K562 (cell line): Measurements from ENCODE around the gene ERVK3-1. TPM values are rescaled to one million over a fixed set of nuclear protein-coding genes. Genes with fewer than 3 reads are reported as not detected.
A peak's percentile ranks its signal among the peaks of the same experiment; 100 is the strongest.

Experiments
- CCNT2 ChIP-seq: IDR thresholded peaks from 2 replicates; pipeline ENCODE4 v1.6.1; 2011; ENCODE audit warnings: borderline replicate concordance, low read depth, mild to moderate bottlenecking, moderate library complexity, mixed read lengths, low read length; ENCODE audit not compliant: insufficient read length; ENCODE audit errors: extremely low read depth
- GABPB2 ChIP-seq: fragments of 250-450 bp; sonication (Bioruptor Pico); conservative IDR thresholded peaks from 2 replicates; pipeline ENCODE4 v1.5.1; 2021; ENCODE audit warnings: mild to moderate bottlenecking
- KLF10 ChIP-seq: fragments of 250-450 bp; sonication (Bioruptor Pico); IDR thresholded peaks from 2 replicates; pipeline ENCODE4 v1.6.1; 2021; ENCODE audit warnings: matching md5 sums
- ZNF140 ChIP-seq: fragments of 250-450 bp; sonication (Bioruptor Pico); IDR thresholded peaks from 2 replicates; pipeline ENCODE4 v1.8.0; 2021; ENCODE audit warnings: moderate library complexity, mild to moderate bottlenecking, inconsistent platforms
- ZNF224 ChIP-seq: sonication (generic); formaldehyde crosslinking; IDR thresholded peaks from 2 replicates; pipeline ENCODE4 v1.8.0; 2022; ENCODE audit warnings: mild to moderate bottlenecking, missing genetic modification reagents
- polyA plus RNA-seq, 8 experiments: library from polyadenylated mRNA; depleted of rRNA in 4 of 8; stranded (reverse) in 5 of 8; unstranded in 3 of 8; fragments of >200 nt; fragmentation: Nextera tagmentation in 2 of 8; fragmentation: Illumina TruSeq in 1 of 8; extraction: Ambion mirVana in 2 of 8; extraction: Trizol in 1 of 8; gene quantifications; 2 replicates each; pipeline versions ENCODE4 v1.2.1 to v1.2.3, GENCODE V29; 2011 to 2014; ENCODE audit warnings: inconsistent platforms in 1 of 8, missing spikeins in 1 of 8
- total RNA-seq, 7 experiments: library from RNA; depleted of rRNA in 6 of 7; stranded (reverse); fragments of >200 nt in 6 of 7; fragmentation: Illumina TruSeq in 2 of 7; extraction: Trizol in 2 of 7; gene quantifications; 2 replicates each; pipeline versions ENCODE4 v1.2.1 to v1.2.3, GENCODE V29; 2011 to 2021; ENCODE audit warnings: low replicate concordance in 1 of 7
- TF ChIP-seq, protein P1 (sequence below), 3 experiments: fragments of 200-800 bp in 1 of 3; fragments of 250-450 bp in 1 of 3; fragments of 450-650 bp in 1 of 3; sonication (Bioruptor Pico) in 1 of 3; sonication (Bioruptor generic) in 1 of 3; formaldehyde crosslinking in 1 of 3; IDR thresholded peaks; 2 replicates each; pipeline versions ENCODE4 v1.6.1 to v1.8.0; 2016 to 2022; ENCODE audit warnings: mild to moderate bottlenecking in 2 of 3, missing genetic modification characterization in 2 of 3, missing compliant biosample characterization in 1 of 3, moderate library complexity in 1 of 3
- TF ChIP-seq, protein P2 (sequence below), 2 experiments: fragments of 250-450 bp in 1 of 2; fragments of 450-650 bp in 1 of 2; sonication (Bioruptor Pico) in 1 of 2; IDR thresholded peaks; 2 replicates each; pipeline versions ENCODE4 v1.6.1 to v1.8.0; 2016 to 2021; ENCODE audit warnings: mild to moderate bottlenecking in 2 of 2, moderate library complexity in 2 of 2, missing compliant biosample characterization in 1 of 2, missing genetic modification characterization in 1 of 2
- TF ChIP-seq, protein P3 (sequence below), 2 experiments: fragments of 450-650 bp; conservative IDR thresholded peaks; 2 replicates each; pipeline ENCODE4 v1.6.1; 2017; ENCODE audit warnings: mild to moderate bottlenecking in 2 of 2, moderate library complexity in 2 of 2
- TF ChIP-seq, protein P4 (sequence below): fragments of 200-800 bp; sonication (Bioruptor generic); IDR thresholded peaks from 2 replicates; pipeline ENCODE4 v1.6.1; 2017; ENCODE audit warnings: missing genetic modification characterization, missing compliant biosample characterization

ERVK3-1 gene
- total and polyA plus RNA-seq, 9 of the 15 experiments (the other 6 are each of a cell fraction or from before 2014, with no cell fraction given) = 87.6 to 299 (median 119) TPM

DNA sequence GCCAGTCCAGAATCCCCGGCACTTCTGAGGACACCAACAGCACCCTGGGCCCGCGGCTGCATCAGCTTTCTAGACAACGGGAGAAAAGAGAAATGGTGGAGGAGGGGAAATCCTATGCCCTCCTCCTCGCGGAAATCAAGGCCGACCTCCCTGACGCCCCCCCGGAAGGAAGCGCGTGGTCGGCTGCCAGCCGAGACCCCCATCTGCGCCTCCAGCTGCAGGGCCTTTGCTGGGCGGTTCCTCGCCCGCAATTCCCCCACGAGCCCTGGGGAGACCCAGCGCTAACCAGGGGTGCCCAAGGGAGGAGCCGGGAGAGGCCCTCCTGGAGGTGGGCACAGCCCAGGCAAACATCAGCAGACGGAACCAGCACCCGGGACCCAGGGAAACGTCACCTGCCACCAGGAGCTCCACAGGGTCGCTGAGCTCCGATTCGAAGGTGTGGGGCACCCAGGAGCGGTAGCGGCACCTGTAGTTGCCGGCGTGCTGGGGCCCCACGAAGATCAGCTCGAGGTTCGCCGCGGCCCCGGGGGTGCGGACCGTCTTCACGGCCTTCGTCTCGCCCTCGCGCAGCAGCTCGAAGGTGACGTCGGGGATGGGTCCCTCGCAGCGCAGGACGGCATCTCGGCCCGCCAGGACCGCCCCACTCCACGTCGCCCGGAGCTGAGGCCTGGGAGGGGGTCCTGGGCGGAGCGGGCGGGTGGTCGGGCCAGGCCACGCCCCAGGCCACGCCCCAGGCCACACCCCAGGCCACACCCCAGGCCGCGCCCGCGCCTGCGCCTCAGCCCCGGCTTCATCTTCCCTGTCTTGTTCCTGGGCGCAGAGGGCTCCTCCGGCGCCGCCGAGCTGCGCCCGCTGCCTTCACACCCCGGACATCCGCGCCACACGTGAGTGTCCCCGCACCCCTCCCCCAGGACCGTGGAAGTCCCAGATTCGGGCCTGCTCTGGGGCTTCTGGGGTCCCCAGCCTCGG is 42.1 kb downstream of the ERVK3-1 start (continued):
- TF ChIP-seq ZNF224 (CRISPR knock-in tag) (no peak), KLF10 (no peak), CCNT2 (peak; percentile 63), GABPB2 (CRISPR knock-in tag) (no peak), ZNF140 (CRISPR knock-in tag) (no peak)
- TF ChIP-seq, protein P1, sequence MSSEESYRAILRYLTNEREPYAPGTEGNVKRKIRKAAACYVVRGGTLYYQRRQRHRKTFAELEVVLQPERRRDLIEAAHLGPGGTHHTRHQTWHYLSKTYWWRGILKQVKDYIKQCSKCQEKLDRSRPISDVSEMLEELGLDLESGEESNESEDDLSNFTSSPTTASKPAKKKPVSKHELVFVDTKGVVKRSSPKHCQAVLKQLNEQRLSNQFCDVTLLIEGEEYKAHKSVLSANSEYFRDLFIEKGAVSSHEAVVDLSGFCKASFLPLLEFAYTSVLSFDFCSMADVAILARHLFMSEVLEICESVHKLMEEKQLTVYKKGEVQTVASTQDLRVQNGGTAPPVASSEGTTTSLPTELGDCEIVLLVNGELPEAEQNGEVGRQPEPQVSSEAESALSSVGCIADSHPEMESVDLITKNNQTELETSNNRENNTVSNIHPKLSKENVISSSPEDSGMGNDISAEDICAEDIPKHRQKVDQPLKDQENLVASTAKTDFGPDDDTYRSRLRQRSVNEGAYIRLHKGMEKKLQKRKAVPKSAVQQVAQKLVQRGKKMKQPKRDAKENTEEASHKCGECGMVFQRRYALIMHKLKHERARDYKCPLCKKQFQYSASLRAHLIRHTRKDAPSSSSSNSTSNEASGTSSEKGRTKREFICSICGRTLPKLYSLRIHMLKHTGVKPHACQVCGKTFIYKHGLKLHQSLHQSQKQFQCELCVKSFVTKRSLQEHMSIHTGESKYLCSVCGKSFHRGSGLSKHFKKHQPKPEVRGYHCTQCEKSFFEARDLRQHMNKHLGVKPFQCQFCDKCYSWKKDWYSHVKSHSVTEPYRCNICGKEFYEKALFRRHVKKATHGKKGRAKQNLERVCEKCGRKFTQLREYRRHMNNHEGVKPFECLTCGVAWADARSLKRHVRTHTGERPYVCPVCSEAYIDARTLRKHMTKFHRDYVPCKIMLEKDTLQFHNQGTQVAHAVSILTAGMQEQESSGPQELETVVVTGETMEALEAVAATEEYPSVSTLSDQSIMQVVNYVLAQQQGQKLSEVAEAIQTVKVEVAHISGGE (CRISPR knock-in tag; IDR thresholded peaks at IDR 0.05) = peak in 1 of 3 experiments; percentile 61; a peak in 1 of 6 replicates
- TF ChIP-seq, protein P2, sequence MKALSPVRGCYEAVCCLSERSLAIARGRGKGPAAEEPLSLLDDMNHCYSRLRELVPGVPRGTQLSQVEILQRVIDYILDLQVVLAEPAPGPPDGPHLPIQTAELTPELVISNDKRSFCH (CRISPR knock-in tag; IDR thresholded peaks at IDR 0.05) = no peak
- TF ChIP-seq, protein P2 (tag; IDR thresholded peaks at IDR 0.05) = 0 out of 2 replicates have a peak, but pooled peaks have one; percentile 59
- TF ChIP-seq, protein P3, sequence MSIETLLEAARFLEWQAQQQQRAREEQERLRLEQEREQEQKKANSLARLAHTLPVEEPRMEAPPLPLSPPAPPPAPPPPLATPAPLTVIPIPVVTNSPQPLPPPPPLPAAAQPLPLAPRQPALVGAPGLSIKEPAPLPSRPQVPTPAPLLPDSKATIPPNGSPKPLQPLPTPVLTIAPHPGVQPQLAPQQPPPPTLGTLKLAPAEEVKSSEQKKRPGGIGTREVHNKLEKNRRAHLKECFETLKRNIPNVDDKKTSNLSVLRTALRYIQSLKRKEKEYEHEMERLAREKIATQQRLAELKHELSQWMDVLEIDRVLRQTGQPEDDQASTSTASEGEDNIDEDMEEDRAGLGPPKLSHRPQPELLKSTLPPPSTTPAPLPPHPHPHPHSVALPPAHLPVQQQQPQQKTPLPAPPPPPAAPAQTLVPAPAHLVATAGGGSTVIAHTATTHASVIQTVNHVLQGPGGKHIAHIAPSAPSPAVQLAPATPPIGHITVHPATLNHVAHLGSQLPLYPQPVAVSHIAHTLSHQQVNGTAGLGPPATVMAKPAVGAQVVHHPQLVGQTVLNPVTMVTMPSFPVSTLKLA (conservative IDR thresholded peaks at IDR 0.05) = 0 out of 4 replicates have a peak, but pooled peaks of 1 of the 2 experiments have one; percentile 22
- TF ChIP-seq, protein P4, sequence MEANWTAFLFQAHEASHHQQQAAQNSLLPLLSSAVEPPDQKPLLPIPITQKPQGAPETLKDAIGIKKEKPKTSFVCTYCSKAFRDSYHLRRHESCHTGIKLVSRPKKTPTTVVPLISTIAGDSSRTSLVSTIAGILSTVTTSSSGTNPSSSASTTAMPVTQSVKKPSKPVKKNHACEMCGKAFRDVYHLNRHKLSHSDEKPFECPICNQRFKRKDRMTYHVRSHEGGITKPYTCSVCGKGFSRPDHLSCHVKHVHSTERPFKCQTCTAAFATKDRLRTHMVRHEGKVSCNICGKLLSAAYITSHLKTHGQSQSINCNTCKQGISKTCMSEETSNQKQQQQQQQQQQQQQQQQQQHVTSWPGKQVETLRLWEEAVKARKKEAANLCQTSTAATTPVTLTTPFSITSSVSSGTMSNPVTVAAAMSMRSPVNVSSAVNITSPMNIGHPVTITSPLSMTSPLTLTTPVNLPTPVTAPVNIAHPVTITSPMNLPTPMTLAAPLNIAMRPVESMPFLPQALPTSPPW (CRISPR knock-in tag) = peak; percentile 57; the same call in 1 of the 2 replicates
- TF ChIP-seq, all 486 proteins: peak for 59
